SK-N-SH (cell line): ENCODE measurements around the gene ROBO4. TPM values are rescaled to one million over a fixed set of nuclear protein-coding genes. Genes with fewer than 3 reads are reported as not detected.
A peak's percentile ranks its signal among the peaks of the same experiment; 100 is the strongest.

Experiments
- CTCF ChIA-PET: fragments of 300-600, 350-600 bp; formaldehyde crosslinking; extraction: SDS; loops from one replicate; lab custom pipeline; 2021; lab: Yijun Ruan, JAX
- POLR2A ChIA-PET: fragments of 350-600 bp; sonication (Branson Sonifier 250); formaldehyde crosslinking; extraction: SDS; loops from one replicate; lab custom pipeline; 2020; ENCODE audit warnings: antibody characterized with exemption, inconsistent platforms; lab: Yijun Ruan, JAX
- DNase-seq: peaks from one replicate; pipeline ENCODE4 v3.0.0; 2012
- H2AFZ ChIP-seq: fragments of 200-600 bp; sonication (generic); 2 replicates; pipeline ENCODE4 v1.8.1; 2016; ENCODE audit warnings: antibody characterized with exemption, mild to moderate bottlenecking, low read depth
- H3F3A ChIP-seq: fragments of 200-600 bp; sonication (generic); replicated peaks from 2 replicates; pipeline ENCODE3; 2016; ENCODE audit warnings: antibody characterized with exemption, mild to moderate bottlenecking; ENCODE audit not compliant: insufficient read depth
- H3K27ac ChIP-seq, 2 experiments: fragments of 200-500 bp in 1 of 2; fragments of 200-600 bp in 1 of 2; sonication (Bioruptor generic) in 1 of 2; sonication (generic), shearing (Covaris generic) in 1 of 2; 2 replicates each; pipeline versions ENCODE4 v1.5.1 to v1.6.1; 2014 to 2016; ENCODE audit warnings: low read depth in 2 of 2, inconsistent platforms in 1 of 2, low read length in 1 of 2, mild to moderate bottlenecking in 1 of 2, mixed read lengths in 1 of 2
- H3K27me3 ChIP-seq: fragments of 200-600 bp; sonication (generic), shearing (Covaris generic); 2 replicates; pipeline ENCODE4 v1.6.1; 2016; ENCODE audit warnings: mixed run types; ENCODE audit not compliant: insufficient read depth
- H3K36me3 ChIP-seq, 2 experiments: fragments of 200-500 bp in 1 of 2; fragments of 200-600 bp in 1 of 2; sonication (Bioruptor generic) in 1 of 2; sonication (generic) in 1 of 2; replicated peaks in 1 of 2; 2 replicates each; pipeline versions ENCODE3 to v1.5.1; 2014 to 2016; ENCODE audit warnings: low read length in 1 of 2, mild to moderate bottlenecking in 1 of 2; ENCODE audit not compliant: insufficient read depth in 2 of 2, control insufficient read depth in 1 of 2
- H3K4me1 ChIP-seq, 2 experiments: fragments of 200-500 bp in 1 of 2; fragments of 200-600 bp in 1 of 2; sonication (Bioruptor generic) in 1 of 2; sonication (generic), shearing (Covaris generic) in 1 of 2; 2 replicates each; pipeline versions ENCODE4 v1.5.1 to v1.6.1; 2014 to 2016; ENCODE audit warnings: low read depth in 1 of 2, low read length in 1 of 2, mixed run types in 1 of 2; ENCODE audit not compliant: insufficient read depth in 2 of 2, control insufficient read depth in 1 of 2
- H3K4me2 ChIP-seq: fragments of 200-600 bp; sonication (generic), shearing (Covaris generic); 2 replicates; pipeline ENCODE4 v1.6.1; 2017; ENCODE audit warnings: mixed run types
- H3K4me3 ChIP-seq, 2 experiments: fragments of 200-500 bp in 1 of 2; fragments of 200-600 bp in 1 of 2; sonication (Bioruptor generic) in 1 of 2; sonication (generic), shearing (Covaris generic) in 1 of 2; 2 replicates each; pipeline versions ENCODE4 v1.5.1 to v1.8.1; 2014 to 2016; ENCODE audit warnings: low read depth in 2 of 2, inconsistent platforms in 1 of 2, low read length in 1 of 2, mild to moderate bottlenecking in 1 of 2, mixed read lengths in 1 of 2, moderate library complexity in 1 of 2
- H3K79me2 ChIP-seq: fragments of 200-600 bp; sonication (generic); 2 replicates; pipeline ENCODE4 v1.8.1; 2017; ENCODE audit warnings: mild to moderate bottlenecking; ENCODE audit not compliant: insufficient read depth
- H3K9ac ChIP-seq: fragments of 200-600 bp; sonication (generic); 2 replicates; pipeline ENCODE4 v1.6.1; 2017; ENCODE audit warnings: mixed run types
- H3K9me2 ChIP-seq: fragments of 200-600 bp; sonication (generic); 2 replicates; pipeline ENCODE4 v1.6.1; 2017; ENCODE audit warnings: mixed run types
- H3K9me3 ChIP-seq: fragments of 200-600 bp; sonication (generic); 2 replicates; pipeline ENCODE4 v1.6.1; 2017; ENCODE audit warnings: mixed run types, mild to moderate bottlenecking, moderate library complexity
- H4K20me1 ChIP-seq: fragments of 200-600 bp; sonication (generic); 2 replicates; pipeline ENCODE4 v1.6.1; 2017; ENCODE audit warnings: mild to moderate bottlenecking, mixed run types; ENCODE audit not compliant: insufficient read depth
- CTCF ChIP-seq: fragments of 200-600 bp; sonication (generic); IDR thresholded peaks from 2 replicates; pipeline ENCODE4 v1.6.1; 2017; ENCODE audit warnings: antibody characterized with exemption, mild to moderate bottlenecking, moderate library complexity
- EP300 ChIP-seq, 2 experiments: IDR thresholded peaks; 2 replicates each; pipeline versions ENCODE4 v1.4.0 to v1.6.1; 2012; ENCODE audit warnings: borderline replicate concordance in 1 of 2, low read depth in 1 of 2, low read length in 1 of 2
- FOXM1 ChIP-seq: IDR thresholded peaks from 2 replicates; pipeline ENCODE4 v1.4.0; 2012; ENCODE audit warnings: low read depth, mild to moderate bottlenecking
- IRF3 ChIP-seq: fragments of 150-350 bp; IDR thresholded peaks from 2 replicates; pipeline ENCODE4 v1.6.1; 2016; ENCODE audit warnings: mild to moderate bottlenecking, low read depth, low read length
- JUND ChIP-seq: IDR thresholded peaks from 2 replicates; pipeline ENCODE4 v1.4.0; 2012
- MAX ChIP-seq: IDR thresholded peaks from 2 replicates; pipeline ENCODE4 v1.4.0; 2012; ENCODE audit warnings: low read depth
- MEF2A ChIP-seq: IDR thresholded peaks from 2 replicates; pipeline ENCODE4 v1.4.0; 2012; ENCODE audit warnings: low read depth, borderline replicate concordance
- MXI1 ChIP-seq: IDR thresholded peaks from 2 replicates; pipeline ENCODE4 v1.6.1; 2012; ENCODE audit warnings: mild to moderate bottlenecking, low read depth, low read length, improper control_type of control experiment
- NFIC ChIP-seq: IDR thresholded peaks from 2 replicates; pipeline ENCODE4 v1.4.0; 2012; ENCODE audit warnings: borderline replicate concordance
- POLR2AphosphoS5 ChIP-seq: IDR thresholded peaks from 2 replicates; pipeline ENCODE4 v1.6.1; 2012; ENCODE audit warnings: low read depth, low read length
- RAD21 ChIP-seq: IDR thresholded peaks from 2 replicates; pipeline ENCODE4 v1.6.1; 2012; ENCODE audit warnings: mild to moderate bottlenecking, low read length
- RCOR1 ChIP-seq: fragments of 150-350 bp; IDR thresholded peaks from 2 replicates; pipeline ENCODE4 v1.6.1; 2017; ENCODE audit warnings: antibody characterized with exemption, low read length
- REST ChIP-seq: IDR thresholded peaks from 2 replicates; pipeline ENCODE4 v1.6.1; 2012; ENCODE audit warnings: mild to moderate bottlenecking, low read depth, low read length, moderate library complexity
- RFX5 ChIP-seq: IDR thresholded peaks from 2 replicates; pipeline ENCODE4 v1.6.1; 2012; ENCODE audit warnings: mild to moderate bottlenecking, improper control_type of control experiment, low read length
- TEAD4 ChIP-seq: IDR thresholded peaks from 2 replicates; pipeline ENCODE4 v1.4.0; 2012; ENCODE audit warnings: mild to moderate bottlenecking, borderline replicate concordance; ENCODE audit not compliant: insufficient read depth
- USF1 ChIP-seq: IDR thresholded peaks from 2 replicates; pipeline ENCODE4 v1.4.0; 2012; ENCODE audit warnings: low read depth, borderline replicate concordance
- ZBTB33 ChIP-seq: IDR thresholded peaks from 2 replicates; pipeline ENCODE4 v1.4.0; 2012; ENCODE audit warnings: low read depth, borderline replicate concordance
- WGBS: methylation state at CpG from one replicate; pipeline ENCODE4 v1.1.6; 2017; ENCODE audit warnings: low lambda C conversion rate; 5-methylcytosine and 5-hydroxymethylcytosine counted together
- polyA plus RNA-seq, 3 experiments: library from polyadenylated mRNA; depleted of rRNA; stranded (reverse); fragments of >200 nt; gene quantifications; 2 replicates each; pipeline ENCODE4 v1.2.3, GENCODE V29; 2012

ROBO4 gene
- polyA plus RNA-seq, 1 of the 3 experiments (the other 2 are of a cell fraction), result 0.95 TPM

- H3K27ac ChIP-seq, result no peak overlapping the region
- no peaks in the 10 kb centered on the region for H3F3A ChIP-seq
- 89% methylated on average over 5 of the region's 8 CpGs for WGBS
- no peak for TF ChIP-seq ZBTB33
- no peak for TF ChIP-seq FOXM1
- no peak for TF ChIP-seq MAX
- TF ChIP-seq EP300 (IDR thresholded peaks at IDR 0.05; ENCODE audit: borderline replicate concordance in 1 of 2, low read depth in 1 of 2, low read length in 1 of 2), result no peak
- TF ChIP-seq TEAD4, result no peak
- no peak for TF ChIP-seq RCOR1
- DNase-seq, result peak; percentile 16
- no peaks in the 10 kb centered on the region for H3K36me3 ChIP-seq
- peaks cover 0 to 12% of the 10 kb centered on the region in 2 experiments; a peak in 1 of 4 replicates for H3K4me1 ChIP-seq
- POLR2A ChIA-PET, result interaction anchor here (0.9 kb wide), 1 partner anchor 45 kb away, joined by 3 read pairs; the partner anchor contains the start of gene MSANTD2
- H3K9ac ChIP-seq, result no peak overlapping the region
- H3K9me2 ChIP-seq, result no peaks in the 10 kb centered on the region
- H3K79me2 ChIP-seq, result no peaks in the 10 kb centered on the region
- no peak overlapping the region for H3K4me2 ChIP-seq
- H4K20me1 ChIP-seq, result no peaks in the 10 kb centered on the region
- H3K4me3 ChIP-seq, result no peak overlapping the region
- CTCF ChIA-PET, result interaction anchor here (0.9 to 17.8 kb wide), 5 partner anchors 8 to 172 kb away, joined by 3 to 220 read pairs (median 3); partner anchors contain the start of genes ROBO3 and SIAE
- H2AFZ ChIP-seq, result no peak overlapping the region
- H3K27me3 ChIP-seq, result peaks cover 55% of the 10 kb centered on the region; the same call in 1 of the 2 replicates
- no peaks in the 10 kb centered on the region for H3K9me3 ChIP-seq
Observed at GRCh38 chr11:124844664-124845079, 53.0 kb downstream of the ROBO4 start.

GRCh38 chr11:124843616-124843910 lies 54.1 kb downstream of the ROBO4 start:
- CTCF ChIA-PET, result interaction anchor here (0.8 to 17.8 kb wide), 5 partner anchors 8 to 174 kb away, joined by 3 to 220 read pairs (median 3); partner anchors contain the start of genes ROBO3, SIAE and SPA17
- TF ChIP-seq CTCF (no peak), REST (no peak), IRF3 (no peak), TEAD4 (no peak), RCOR1 (no peak), EP300 (IDR thresholded peaks at IDR 0.05; ENCODE audit: borderline replicate concordance in 1 of 2, low read depth in 1 of 2, low read length in 1 of 2) (no peak), POLR2AphosphoS5 (no peak), RFX5 (no peak), JUND (no peak), MEF2A (no peak), NFIC (no peak), MXI1 (no peak), RAD21 (no peak), USF1 (no peak)

More at GRCh38 chr11:124843616-124843910, 54.1 kb downstream of the ROBO4 start:
- no peaks in the 10 kb centered on the region for H3K9me3 ChIP-seq
- POLR2A ChIA-PET, result interaction anchor here (0.9 to 1.1 kb wide), 2 partner anchors 43 kb away, joined by 3 read pairs; partner anchors contain the start of gene MSANTD2
- peaks cover 0 to 12% of the 10 kb centered on the region in 2 experiments; a peak in 1 of 4 replicates for H3K4me1 ChIP-seq
- H2AFZ ChIP-seq, result no peak overlapping the region
- no peaks in the 10 kb centered on the region for H3K9me2 ChIP-seq
- H3K4me2 ChIP-seq, result no peak overlapping the region
- no peak overlapping the region for H3K9ac ChIP-seq
- peaks cover 44% of the 10 kb centered on the region; the same call in 1 of the 2 replicates for H3K27me3 ChIP-seq
- H3F3A ChIP-seq, result no peaks in the 10 kb centered on the region
- WGBS, result 64% methylated on average over 8 of the region's 8 CpGs
- no peaks in the 10 kb centered on the region for H4K20me1 ChIP-seq
- DNase-seq, result no peak
- no peaks in the 10 kb centered on the region for H3K79me2 ChIP-seq
- H3K4me3 ChIP-seq, result no peak overlapping the region
- H3K27ac ChIP-seq, result no peak overlapping the region
- no peaks in the 10 kb centered on the region for H3K36me3 ChIP-seq
